Fibroblast of lung (primary cell): ENCODE data around the gene CTF1.

ENCODE experiments used
- CTCF ChIP-seq, 2 donors: IDR thresholded peaks in 1 of 2; conservative IDR thresholded peaks in 1 of 2; 1 replicate in 1 of 2; 2 replicates in 1 of 2; pipeline ENCODE4 v1.5.1; 2011 to 2012; ENCODE audit warnings: low read length in 2 of 2, control low read depth in 1 of 2, inconsistent platforms in 1 of 2, low read depth in 1 of 2, mild to moderate bottlenecking in 1 of 2
- EZH2 ChIP-seq: IDR thresholded peaks from 2 replicates; pipeline ENCODE4 v1.5.1; 2012; ENCODE audit warnings: low read length, control low read depth, mild to moderate bottlenecking; ENCODE audit errors: missing control alignments

GRCh38 chr16:30902029-30902972 lies 5.9 kb downstream of the CTF1 start:
- no peak for TF ChIP-seq CTCF (conservative IDR thresholded peaks at IDR 0.05 in 1 of 2, IDR thresholded peaks at IDR 0.05 in 1 of 2; ENCODE audit: low read depth in 1 of 2, low read length in 2 of 2)
- TF ChIP-seq EZH2, result no peak
